HG02610 (cell line): ENCODE measurements around the gene TYW1B.
"Not testable (repeated sequence)": the region's sequence is repeated elsewhere in the genome, so short reads cannot be mapped to it uniquely, and the experiment has no call there.

Source experiments
- ATAC-seq: cut with Tn5 transposase; IDR thresholded peaks from one replicate; pipeline ENCODE4 v1.9.1; 2021; ENCODE audit warnings: mild to moderate bottlenecking, moderate library complexity; ENCODE audit not compliant: unreplicated experiment

TYW1B gene

DNA sequence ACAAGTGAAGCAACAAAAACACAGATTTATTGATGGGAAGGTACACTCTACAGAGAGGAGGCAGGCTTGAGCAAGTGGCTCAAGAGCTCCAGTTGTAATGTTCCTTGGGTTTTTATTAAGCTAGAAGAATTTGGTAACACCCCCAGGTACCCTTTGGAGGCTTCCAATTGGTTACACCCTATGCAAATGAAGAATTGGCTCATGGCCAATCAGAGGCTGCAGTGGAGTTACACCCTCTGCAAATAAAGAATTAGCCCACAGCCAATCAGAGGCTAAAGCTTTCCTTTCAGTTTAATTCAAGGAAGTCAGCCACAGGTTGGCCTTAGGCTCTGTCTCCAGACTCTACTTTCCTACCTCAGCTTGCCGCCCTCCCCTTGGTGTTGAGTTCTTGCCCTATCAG lies 10.3 kb downstream of the TYW1B start:
- not testable (repeated sequence) for ATAC-seq

DNA sequence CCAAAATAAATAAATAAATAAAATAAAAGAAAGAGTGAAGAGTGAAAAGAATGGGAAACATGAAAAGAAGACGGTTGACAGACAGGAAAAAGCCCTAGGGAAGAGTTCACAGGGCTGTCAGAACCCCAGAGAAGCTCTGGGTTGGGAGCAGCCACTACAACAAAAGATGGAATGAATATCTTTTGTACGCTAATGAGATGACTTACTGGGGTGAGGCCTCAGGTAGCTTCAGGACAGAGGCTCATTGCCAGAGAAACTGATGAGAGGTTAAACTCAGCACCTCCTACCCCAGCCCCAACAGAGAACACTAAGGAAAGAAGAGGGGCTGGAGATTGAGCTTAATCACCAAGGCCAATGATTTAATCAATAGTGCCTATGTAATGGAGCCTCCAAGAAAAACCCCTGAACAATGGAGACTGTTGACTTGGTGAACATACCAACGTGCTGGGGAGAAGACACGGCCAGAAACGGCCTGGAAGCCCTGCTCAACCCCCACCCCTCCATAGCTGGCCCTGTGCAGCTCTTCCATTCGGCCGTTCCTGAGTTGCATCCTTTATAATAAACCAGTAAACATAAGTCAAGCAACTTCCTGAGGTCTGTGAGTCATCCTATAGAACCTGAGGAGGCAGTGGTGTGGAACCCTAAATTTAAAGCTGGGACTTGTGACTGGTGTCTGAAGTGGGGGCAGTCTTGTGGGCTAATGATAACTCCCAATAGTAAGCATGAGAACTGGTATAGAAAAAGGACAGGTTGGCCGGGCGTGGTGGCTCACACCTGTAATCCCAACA lies 11.4 kb downstream of the TYW1B start:
- ATAC-seq = not testable (repeated sequence)

DNA sequence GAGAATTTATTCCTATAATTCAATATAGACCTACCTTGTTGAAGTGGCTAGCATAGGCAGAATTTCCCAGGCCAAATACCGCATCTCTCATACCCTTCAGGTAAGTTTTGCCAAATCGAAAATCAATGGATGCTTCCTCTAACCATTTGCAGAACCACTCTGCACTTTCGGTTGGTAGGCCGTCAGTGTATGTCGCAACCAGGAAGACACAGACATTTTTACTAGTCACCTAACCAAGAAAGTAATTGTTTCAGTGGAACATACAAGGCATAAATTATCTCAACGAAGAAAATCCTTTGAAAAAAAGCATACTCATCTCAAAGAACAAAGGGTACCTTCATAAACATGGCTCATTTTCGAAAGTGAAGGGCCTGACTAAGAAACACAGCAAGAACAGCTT lies 17.6 kb downstream of the TYW1B start:
- not testable (repeated sequence) for ATAC-seq

GRCh38 chr7:72808511-72808910 lies 19.5 kb downstream of the TYW1B start:
- not testable (repeated sequence) for ATAC-seq

- not testable (repeated sequence) for ATAC-seq
Observed at GRCh38 chr7:72806851-72807250, 21.1 kb downstream of the TYW1B start.

GRCh38 chr7:72805526-72806494 lies 22.2 kb downstream of the TYW1B start:
- no peak for ATAC-seq

DNA sequence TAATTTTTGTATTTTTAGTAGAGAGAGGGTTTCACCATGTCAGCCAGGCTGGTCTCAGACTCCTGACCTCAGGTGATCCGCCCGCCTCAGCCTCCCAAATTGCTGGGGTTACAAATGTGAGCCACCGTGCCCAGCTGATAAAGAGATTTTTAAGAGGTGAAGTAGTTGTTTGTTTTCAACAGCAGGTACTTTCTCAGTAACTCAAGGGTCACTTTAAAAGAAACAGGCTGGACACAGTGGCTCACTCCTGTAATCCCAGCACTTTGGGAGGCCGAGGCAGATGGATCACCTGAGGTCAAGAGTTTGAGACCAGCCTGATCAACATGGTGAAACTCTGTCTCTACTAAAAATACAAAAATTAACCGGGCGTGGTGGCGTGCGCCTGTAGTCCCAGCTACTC lies 24.2 kb downstream of the TYW1B start:
- ATAC-seq = not testable (repeated sequence)

GRCh38 chr7:72801564-72801963 lies 26.4 kb downstream of the TYW1B start:
- not testable (repeated sequence) for ATAC-seq

- not testable (repeated sequence) for ATAC-seq
Observed at GRCh38 chr7:72795401-72795800, 32.6 kb downstream of the TYW1B start.

GRCh38 chr7:72793791-72794190 lies 34.2 kb downstream of the TYW1B start:
- no peak for ATAC-seq

DNA sequence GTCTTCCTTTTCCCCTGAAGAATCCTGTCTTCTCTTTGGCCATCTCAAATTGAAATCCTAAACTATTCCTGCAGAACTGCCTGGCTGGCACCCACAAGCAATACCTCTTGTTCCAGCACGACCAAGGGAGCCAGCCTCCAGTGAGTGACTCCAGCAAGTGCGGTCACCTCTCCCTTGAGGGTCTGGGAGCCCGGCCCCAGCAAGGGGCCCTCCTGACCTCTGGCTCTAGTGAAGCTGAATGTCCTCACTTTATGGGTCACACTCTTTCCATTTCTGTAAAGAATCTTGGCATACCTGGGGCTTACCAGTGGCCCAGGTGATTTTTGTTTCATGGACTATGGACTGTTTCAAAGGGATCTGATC lies 37.3 kb downstream of the TYW1B start:
- ATAC-seq = not testable (repeated sequence)

DNA sequence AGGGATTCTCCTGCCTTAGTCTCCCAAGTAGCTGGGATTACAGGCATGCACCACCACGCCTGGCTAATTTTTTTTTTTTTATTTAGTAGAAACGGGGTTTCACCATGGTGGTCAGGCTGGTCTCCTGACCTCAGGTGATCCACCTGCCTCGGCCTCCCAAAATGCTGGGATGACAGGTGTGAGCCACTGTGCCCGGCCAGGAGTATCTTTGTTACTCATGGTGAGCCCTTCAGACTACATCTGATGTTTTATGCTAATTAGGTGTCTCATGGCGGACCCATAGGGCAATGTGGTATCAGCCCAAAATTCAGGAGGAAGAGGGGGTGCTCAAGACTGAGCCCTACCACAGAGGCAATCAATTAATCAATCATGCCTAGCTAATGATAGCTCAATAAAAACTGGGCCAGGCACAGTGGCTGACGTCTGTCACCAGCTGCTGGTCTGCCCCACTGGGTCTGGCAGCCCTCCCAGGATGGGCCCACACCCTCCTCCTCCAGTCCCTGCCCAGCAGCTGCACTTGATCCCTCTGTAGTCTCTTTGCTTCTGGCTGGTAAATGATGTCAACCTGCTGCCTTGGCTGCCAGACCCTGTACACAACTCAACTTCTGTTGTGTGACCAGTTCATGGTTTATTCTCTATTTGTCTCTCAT lies 37.8 kb downstream of the TYW1B start:
- ATAC-seq = not testable (repeated sequence)

DNA sequence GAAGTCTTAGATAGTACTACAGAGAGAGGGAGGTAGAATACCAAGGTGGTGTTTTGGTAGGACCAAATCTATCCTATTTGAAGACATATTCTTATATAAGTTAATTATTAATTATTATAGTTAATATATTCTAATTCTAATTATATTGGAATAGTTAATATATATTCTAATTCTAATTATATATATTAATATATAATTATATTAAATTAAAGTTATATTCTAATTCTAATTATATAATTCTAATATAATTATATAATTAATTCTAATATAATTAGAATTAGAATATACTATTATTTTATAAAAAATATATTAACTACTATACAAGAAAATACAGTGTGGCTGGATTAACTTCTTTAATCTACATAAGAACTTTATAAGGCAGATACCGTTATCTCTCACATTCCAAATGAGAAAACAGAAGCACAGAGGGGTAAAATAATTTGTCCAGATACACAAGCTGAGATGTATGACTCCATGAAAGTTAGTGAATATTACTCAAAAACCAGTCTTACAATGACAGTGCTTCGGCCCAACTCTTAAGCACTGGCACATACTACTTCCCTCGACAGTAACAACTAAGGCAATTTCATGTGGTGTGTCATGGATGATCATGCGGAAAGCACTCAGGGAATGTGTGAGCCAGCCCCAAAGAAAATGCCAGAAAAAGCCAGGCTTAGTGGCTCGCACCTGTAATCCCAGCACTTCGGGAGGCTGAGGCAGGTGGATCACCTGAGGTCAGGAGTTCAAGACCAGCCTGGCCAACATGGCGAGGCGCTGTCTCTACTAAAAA lies 42.6 kb downstream of the TYW1B start:
- ATAC-seq = no peak

- ATAC-seq = not testable (repeated sequence)
Observed at GRCh38 chr7:72783601-72784370, 44.2 kb downstream of the TYW1B start.

DNA sequence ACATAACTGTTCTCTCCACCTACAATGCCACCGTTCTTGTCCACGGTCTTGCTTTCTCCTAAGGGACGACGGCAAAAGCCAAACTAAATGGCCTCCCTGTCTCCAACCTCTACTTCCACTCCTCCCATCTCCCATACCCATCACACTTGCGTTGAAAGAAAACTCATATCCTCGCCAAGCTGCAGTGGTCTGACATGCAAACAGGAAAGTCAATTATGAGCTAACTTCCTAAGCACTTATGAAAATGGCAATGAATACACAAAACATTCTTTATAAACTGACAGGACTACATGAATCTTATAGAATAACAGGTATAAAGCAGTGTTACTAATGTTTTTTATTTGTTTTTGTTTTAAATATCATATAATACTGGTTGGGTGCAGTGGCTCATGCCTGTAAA lies 46.4 kb downstream of the TYW1B start:
- no peak for ATAC-seq

GRCh38 chr7:72781161-72781560 lies 46.8 kb downstream of the TYW1B start:
- ATAC-seq = no peak

- ATAC-seq = not testable (repeated sequence)
Observed at GRCh38 chr7:72780289-72780894, 47.6 kb downstream of the TYW1B start.

- not testable (repeated sequence) for ATAC-seq
Observed at GRCh38 chr7:72777167-72777566, 50.8 kb downstream of the TYW1B start.

DNA sequence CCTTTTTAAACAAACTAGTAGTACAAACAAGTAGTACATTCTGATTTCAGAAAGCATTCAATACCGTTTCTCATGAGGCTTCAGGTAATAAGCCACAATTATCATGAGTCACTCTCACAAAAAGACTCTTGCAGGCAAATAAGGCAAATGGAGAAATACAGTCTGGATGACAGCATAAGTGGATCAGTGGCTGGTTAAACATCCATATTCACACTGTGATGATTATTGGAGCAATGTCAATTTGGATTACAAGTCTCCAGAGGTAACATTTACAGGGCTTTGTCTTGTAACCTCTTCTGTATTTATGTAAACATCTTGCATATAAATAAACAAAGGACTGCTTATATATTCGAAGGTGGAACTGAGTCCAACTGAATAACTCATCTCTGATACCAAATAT lies 55.4 kb downstream of the TYW1B start:
- not testable (repeated sequence) for ATAC-seq
